Measurements from ENCODE around the gene GSPT1. TPM values are rescaled to one million over a fixed set of nuclear protein-coding genes. Genes with fewer than 3 reads are reported as not detected.

The GSPT1 gene
- total RNA-seq (2022): 136 and 141 TPM in 2 replicates
- percentile 87 among the genes with signal in this experiment for Bru-seq, nascent RNA
- BruChase-seq, experiment 1, labeled RNA remaining after a 2-hour chase: percentile 95 among the genes with signal in this experiment
- percentile 97 among the genes with signal in this experiment for BruChase-seq, experiment 2, labeled RNA remaining after a 6-hour chase
- long read RNA-seq, full-length matches to known transcripts: 383 of 418 reads
- long read RNA-seq, partial matches to known transcripts: 10 of 418 reads
- long read RNA-seq, other reads (novel, unspliced or antisense): 25 of 418 reads

DNA sequence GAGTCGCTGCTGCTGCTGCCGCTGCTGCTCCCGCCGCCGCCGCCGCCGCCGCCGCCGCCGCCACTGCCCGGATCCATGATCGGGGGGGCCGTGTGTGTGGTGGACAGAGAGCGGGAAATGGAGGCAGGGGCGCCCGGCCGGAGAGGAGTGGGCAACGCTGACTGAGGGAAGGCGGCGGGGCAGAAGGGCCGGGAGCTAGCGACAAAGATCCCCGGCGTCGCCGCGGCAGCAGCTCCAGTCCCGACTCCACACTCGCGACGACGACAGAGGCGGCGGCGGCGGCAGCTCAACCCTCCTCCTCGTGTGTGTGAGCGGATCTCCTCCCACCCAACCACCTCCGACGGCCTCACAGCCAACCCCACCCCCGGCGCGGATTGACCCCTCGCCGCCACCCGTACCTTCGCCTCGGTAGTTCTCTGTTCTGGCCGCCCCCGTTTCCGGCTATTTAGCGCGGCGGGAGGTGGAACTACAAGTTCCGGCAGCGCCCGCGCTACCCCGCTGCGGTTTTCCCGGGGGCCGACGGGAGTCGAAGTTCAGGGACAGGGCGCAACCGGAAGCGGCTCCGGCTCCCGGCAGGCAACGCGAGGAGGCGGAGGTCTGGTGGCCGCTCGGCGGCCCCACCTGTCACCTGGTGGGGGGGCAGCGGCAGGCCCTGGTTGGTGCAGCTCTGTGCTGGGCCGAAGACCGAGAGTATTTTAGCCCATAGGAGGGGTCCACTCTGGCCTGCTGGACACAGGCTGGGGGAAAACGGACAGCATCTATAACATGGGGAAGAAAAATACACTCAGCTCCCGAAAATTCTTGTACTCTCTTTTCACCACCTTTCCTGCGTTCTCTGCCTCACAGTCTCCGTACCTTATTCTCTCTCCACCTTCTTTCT, at the start of gene GSPT1:
Gene GSPT1, minus strand, starts transcription at position 313 of the 880 bp plus-strand sequence. Its CDS starts 236 bp downstream, at position 77.
- intact Hi-C loops (cut with micrococcal nuclease; ENCODE audit: unreplicated experiment): loop anchor here (2.0 to 5.0 kb wide), 2 partner anchors 61 to 105 kb away; partner anchors contain the start of gene SNX29
- H3K36me3 ChIP-seq (ENCODE audit: control insufficient read depth, insufficient read depth, low read length): no peaks in the 10 kb centered on the region
- H3K4me3 Mint-ChIP-seq (ENCODE audit: unreplicated experiment): peak within 1 kb of the TSS; percentile 89
- H3K36me3 Mint-ChIP-seq (ENCODE audit: insufficient read depth, unreplicated experiment): peaks cover 27% of the 10 kb centered on the region
- H3K9me3 Mint-ChIP-seq (ENCODE audit: unreplicated experiment): no peaks in the 10 kb centered on the region
- BruUV-seq (replicated peaks): no TSS peak
- no peaks in the 10 kb centered on the region for H3K4me1 ChIP-seq
- H3K27me3 ChIP-seq (replicated peaks; ENCODE audit: control insufficient read depth, insufficient read depth, low read length): no peaks in the 10 kb centered on the region
- TF ChIP-seq, protein P1, sequence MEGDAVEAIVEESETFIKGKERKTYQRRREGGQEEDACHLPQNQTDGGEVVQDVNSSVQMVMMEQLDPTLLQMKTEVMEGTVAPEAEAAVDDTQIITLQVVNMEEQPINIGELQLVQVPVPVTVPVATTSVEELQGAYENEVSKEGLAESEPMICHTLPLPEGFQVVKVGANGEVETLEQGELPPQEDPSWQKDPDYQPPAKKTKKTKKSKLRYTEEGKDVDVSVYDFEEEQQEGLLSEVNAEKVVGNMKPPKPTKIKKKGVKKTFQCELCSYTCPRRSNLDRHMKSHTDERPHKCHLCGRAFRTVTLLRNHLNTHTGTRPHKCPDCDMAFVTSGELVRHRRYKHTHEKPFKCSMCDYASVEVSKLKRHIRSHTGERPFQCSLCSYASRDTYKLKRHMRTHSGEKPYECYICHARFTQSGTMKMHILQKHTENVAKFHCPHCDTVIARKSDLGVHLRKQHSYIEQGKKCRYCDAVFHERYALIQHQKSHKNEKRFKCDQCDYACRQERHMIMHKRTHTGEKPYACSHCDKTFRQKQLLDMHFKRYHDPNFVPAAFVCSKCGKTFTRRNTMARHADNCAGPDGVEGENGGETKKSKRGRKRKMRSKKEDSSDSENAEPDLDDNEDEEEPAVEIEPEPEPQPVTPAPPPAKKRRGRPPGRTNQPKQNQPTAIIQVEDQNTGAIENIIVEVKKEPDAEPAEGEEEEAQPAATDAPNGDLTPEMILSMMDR (IDR thresholded peaks at IDR 0.05; ENCODE audit: insufficient read depth in 1 of 2, low read depth in 1 of 2, low read length in 1 of 2, severe bottlenecking in 1 of 2, unreplicated experiment in 1 of 2): no peak
- no peaks in the 10 kb centered on the region for H3K9me3 ChIP-seq
- peaks cover 16% of the 10 kb centered on the region for H3K4me1 Mint-ChIP-seq (ENCODE audit: low read depth, unreplicated experiment)
- H3K27ac Mint-ChIP-seq (ENCODE audit: unreplicated experiment): peak within 1 kb of the TSS; percentile 95
- peak within 1 kb of the TSS; percentile 91 for H3K4me3 ChIP-seq (ENCODE audit: low read depth, low read length)
- no peaks in the 10 kb centered on the region for H3K27me3 Mint-ChIP-seq (ENCODE audit: insufficient read depth, unreplicated experiment)
- peak; percentile 98 for DNase-seq
- POLR2A ChIA-PET: interaction anchor here (1.0 to 1.4 kb wide), 2 partner anchors 64 to 65 kb away, joined by 3 to 4 read pairs; partner anchors contain the start of gene RSL1D1
- CTCF ChIA-PET: interaction anchor here (1.2 to 1.4 kb wide), 2 partner anchors 61 to 152 kb away, joined by 5 to 7 read pairs; partner anchors contain the start of gene SNX29

DNA sequence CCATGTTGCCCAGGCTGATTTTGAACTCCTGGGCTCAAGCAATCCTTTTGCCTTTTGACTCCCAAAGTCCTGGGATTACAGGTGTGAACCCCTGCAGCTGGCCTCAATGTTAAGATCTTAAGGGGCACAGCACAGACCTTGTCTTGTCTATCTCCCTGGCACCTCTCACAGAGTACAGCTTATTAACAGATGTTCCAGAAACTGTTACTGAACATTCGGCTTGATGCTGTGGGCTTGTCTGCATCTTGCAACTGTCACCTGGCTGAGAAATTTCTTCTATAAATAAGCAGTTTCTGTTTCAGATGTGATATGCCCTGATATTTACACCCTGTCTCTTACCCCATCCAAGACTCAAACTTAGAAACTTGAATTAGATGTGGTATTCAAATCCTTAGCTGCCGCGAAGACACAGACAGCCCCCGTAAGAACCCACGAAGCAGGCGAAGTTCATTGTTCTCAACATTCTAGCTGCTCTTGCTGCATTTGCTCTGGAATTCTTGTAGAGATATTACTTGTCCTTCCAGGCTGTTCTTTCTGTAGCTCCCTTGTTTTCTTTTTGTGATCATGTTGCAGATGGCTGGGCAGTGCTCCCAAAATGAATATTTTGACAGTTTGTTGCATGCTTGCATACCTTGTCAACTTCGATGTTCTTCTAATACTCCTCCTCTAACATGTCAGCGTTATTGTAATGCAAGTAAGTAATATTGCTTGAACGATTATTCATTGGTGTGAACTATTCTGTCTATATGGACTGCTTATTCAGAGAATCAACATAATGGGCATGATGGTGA, 49.2 kb upstream of the GSPT1 start, which contains the start of gene TNFRSF17:
Gene TNFRSF17, plus strand, starts transcription at position 450 of the 791 bp plus-strand sequence. Its CDS starts 115 bp downstream, at position 565.
- Mint-ChIP-seq H3K4me3 (ENCODE audit: unreplicated experiment) (no peak within 1 kb of the TSS), H3K9me3 (ENCODE audit: unreplicated experiment) (no peaks in the 10 kb centered on the region), H3K4me1 (ENCODE audit: low read depth, unreplicated experiment) (no peaks in the 10 kb centered on the region), H3K27ac (ENCODE audit: unreplicated experiment) (no peak within 1 kb of the TSS), H3K36me3 (ENCODE audit: insufficient read depth, unreplicated experiment) (no peaks in the 10 kb centered on the region), H3K27me3 (ENCODE audit: insufficient read depth, unreplicated experiment) (no peaks in the 10 kb centered on the region)
- DNase-seq: no peak
- ChIA-PET CTCF (interaction anchor here (1.7 kb wide), 1 partner anchor 103 kb away, joined by 4 read pairs; no protein-coding TSS in a partner anchor), POLR2A (interaction anchor here (1.7 kb wide), 1 partner anchor 12 kb away, joined by 9 read pairs; the partner anchor contains the start of gene SNX29)
- no peaks in the 10 kb centered on the region for H3K36me3 ChIP-seq (ENCODE audit: control insufficient read depth, insufficient read depth, low read length)
- BruUV-seq (replicated peaks): no TSS peak
- H3K4me3 ChIP-seq (ENCODE audit: low read depth, low read length): no peak within 1 kb of the TSS
- intact Hi-C loops (cut with micrococcal nuclease; ENCODE audit: unreplicated experiment): no loop called here
- no peaks in the 10 kb centered on the region for H3K4me1 ChIP-seq
- no peaks in the 10 kb centered on the region for H3K9me3 ChIP-seq
- H3K27me3 ChIP-seq (replicated peaks; ENCODE audit: control insufficient read depth, insufficient read depth, low read length): no peaks in the 10 kb centered on the region
- TF ChIP-seq, protein P1 (IDR thresholded peaks at IDR 0.05; ENCODE audit: insufficient read depth in 1 of 2, low read depth in 1 of 2, low read length in 1 of 2, severe bottlenecking in 1 of 2, unreplicated experiment in 1 of 2): no peak

All from Caco-2 (cell line).